Measurements from ENCODE around the gene TULP1.

DNA sequence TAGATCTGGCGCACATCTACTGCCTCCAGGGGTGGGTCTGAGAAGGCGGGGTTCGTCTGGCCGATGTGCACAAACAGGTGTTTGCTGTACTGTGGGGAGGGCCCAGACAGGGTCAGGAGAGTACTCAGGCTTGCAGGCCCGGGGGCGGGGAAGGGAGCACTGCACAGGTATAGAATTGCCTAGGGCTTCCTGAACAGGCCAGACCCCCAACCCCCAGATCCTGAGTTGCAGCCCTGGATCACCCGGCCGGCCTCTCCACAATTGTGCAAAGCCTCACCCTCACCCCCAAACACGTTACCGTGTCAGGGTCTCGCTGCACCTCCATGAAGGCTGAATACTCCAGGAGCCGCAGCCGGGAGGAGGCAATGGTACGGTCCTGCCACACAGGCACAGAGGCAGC is 36.7 kb downstream of the TULP1 start:
- TF ChIP-seq, protein P1, sequence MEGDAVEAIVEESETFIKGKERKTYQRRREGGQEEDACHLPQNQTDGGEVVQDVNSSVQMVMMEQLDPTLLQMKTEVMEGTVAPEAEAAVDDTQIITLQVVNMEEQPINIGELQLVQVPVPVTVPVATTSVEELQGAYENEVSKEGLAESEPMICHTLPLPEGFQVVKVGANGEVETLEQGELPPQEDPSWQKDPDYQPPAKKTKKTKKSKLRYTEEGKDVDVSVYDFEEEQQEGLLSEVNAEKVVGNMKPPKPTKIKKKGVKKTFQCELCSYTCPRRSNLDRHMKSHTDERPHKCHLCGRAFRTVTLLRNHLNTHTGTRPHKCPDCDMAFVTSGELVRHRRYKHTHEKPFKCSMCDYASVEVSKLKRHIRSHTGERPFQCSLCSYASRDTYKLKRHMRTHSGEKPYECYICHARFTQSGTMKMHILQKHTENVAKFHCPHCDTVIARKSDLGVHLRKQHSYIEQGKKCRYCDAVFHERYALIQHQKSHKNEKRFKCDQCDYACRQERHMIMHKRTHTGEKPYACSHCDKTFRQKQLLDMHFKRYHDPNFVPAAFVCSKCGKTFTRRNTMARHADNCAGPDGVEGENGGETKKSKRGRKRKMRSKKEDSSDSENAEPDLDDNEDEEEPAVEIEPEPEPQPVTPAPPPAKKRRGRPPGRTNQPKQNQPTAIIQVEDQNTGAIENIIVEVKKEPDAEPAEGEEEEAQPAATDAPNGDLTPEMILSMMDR (IDR thresholded peaks at IDR 0.05), result no peak
- TF ChIP-seq POLR2A (IDR thresholded peaks at IDR 0.05), result no peak
